Posterior vena cava (tissue), 2 donors: ENCODE measurements around the gene CNTD1. TPM values are rescaled to one million over a fixed set of nuclear protein-coding genes. Genes with fewer than 3 reads are reported as not detected.
"Not testable (repeated sequence)": the region's sequence is repeated elsewhere in the genome, so short reads cannot be mapped to it uniquely, and the experiment has no call there.

ENCODE experiments used
- DNase-seq: peaks from one replicate; pipeline ENCODE4 v3.0.0-alpha.2; 2020; ENCODE audit warnings: low spot score
- intact Hi-C, 2 donors: fragments of 100-400 bp; cut with DNase I; formaldehyde crosslinking; loops; one replicate each; pipeline versions ENCODE4 v1.14.1 to v1.14.2; 2022 to 2023
- long read RNA-seq, 2 donors: library from polyadenylated mRNA; unstranded; transcript quantifications; one replicate each; pipeline ENCODE4 v2.0.0, GENCODE V29; 2020 to 2021
- total RNA-seq, 2 donors: library from RNA; stranded (reverse); fragmentation: NEBNext Ultra II Directional; extraction: Animal tissue kit (Norgen Biotek cat#: 25700); gene quantifications; one replicate each; pipeline ENCODE4 v1.2.1, GENCODE V29; 2021
- donor health status: DM: yes; HTN: yes; CAD: no.
- donor health status: DM: yes; HTN: yes; CAD: no.

The CNTD1 gene
- total RNA-seq = under 1 TPM in 1 of 2 donors, not detected in 1; 0.95 TPM
- long read RNA-seq, donor 1 = 0 reads
- long read RNA-seq, donor 2 = 0 reads

GRCh38 chr17:42798383-42799380 is at the start of gene CNTD1, which contains the start of gene COA3:
Gene CNTD1 (plus strand): TSS chr17:42798861. CDS start chr17:42799068, 207 bp downstream.
Gene COA3 (minus strand): TSS chr17:42798704. CDS start chr17:42798681, 23 bp downstream.
- intact Hi-C loops = no loop called here
- peak; percentile 96 for DNase-seq

GRCh38 chr17:42748908-42749798 is 49.5 kb upstream of the CNTD1 start:
- intact Hi-C loops = no loop called here
- DNase-seq = peak; percentile 84

GRCh38 chr17:42750739-42751344 is 47.8 kb upstream of the CNTD1 start:
- peak; percentile 13 for DNase-seq
- intact Hi-C loops = no loop called here

GRCh38 chr17:42751628-42752027 is 47.0 kb upstream of the CNTD1 start:
- intact Hi-C loops = no loop called here
- peak; percentile 3 for DNase-seq

GRCh38 chr17:42754782-42755181 is 43.9 kb upstream of the CNTD1 start:
- intact Hi-C loops = no loop called here
- DNase-seq = peak; percentile 91

GRCh38 chr17:42759982-42760651 is 38.5 kb upstream of the CNTD1 start:
- peak; percentile 61 for DNase-seq
- intact Hi-C loops = loop anchor here (5.0 kb wide), 2 partner anchors 33 to 38 kb away; no protein-coding TSS in a partner anchor

GRCh38 chr17:42760652-42761581 is 37.7 kb upstream of the CNTD1 start, which contains the start of gene RAMP2:
Gene RAMP2 (plus strand): TSS chr17:42761227. CDS start chr17:42761262, 35 bp downstream.
- DNase-seq = peak; percentile 81
- intact Hi-C loops = loop anchor here (5.0 kb wide), 2 partner anchors 34 to 39 kb away; no protein-coding TSS in a partner anchor

GRCh38 chr17:42761638-42762037 is 37.0 kb upstream of the CNTD1 start:
- peak; percentile 61 for DNase-seq
- intact Hi-C loops = loop anchor here (5.0 kb wide), 2 partner anchors 34 to 39 kb away; no protein-coding TSS in a partner anchor

- DNase-seq = no peak
- intact Hi-C loops = no loop called here
These were observed 32.5 kb upstream of the CNTD1 start for GRCh38 chr17:42766124-42766523.

GRCh38 chr17:42767512-42767911 is 31.1 kb upstream of the CNTD1 start:
- DNase-seq = no peak
- intact Hi-C loops = no loop called here

- intact Hi-C loops, DNase-seq: not testable (repeated sequence)
These were observed 30.7 kb upstream of the CNTD1 start for GRCh38 chr17:42768006-42768405.

GRCh38 chr17:42769964-42770363 is 28.7 kb upstream of the CNTD1 start:
- intact Hi-C loops, DNase-seq: not testable (repeated sequence)

GRCh38 chr17:42772945-42773289 is 25.7 kb upstream of the CNTD1 start:
- DNase-seq = no peak
- intact Hi-C loops = no loop called here

GRCh38 chr17:42773290-42774035 is 25.2 kb upstream of the CNTD1 start, which contains the start of gene VPS25:
Gene VPS25 (plus strand): TSS chr17:42773449. CDS start chr17:42773476, 27 bp downstream.
- DNase-seq = peak; percentile 92
- intact Hi-C loops = no loop called here

GRCh38 chr17:42774066-42774745 is 24.5 kb upstream of the CNTD1 start:
- intact Hi-C loops = no loop called here
- no peak for DNase-seq

GRCh38 chr17:42775534-42776098 is 23.0 kb upstream of the CNTD1 start:
- intact Hi-C loops = no loop called here

More at GRCh38 chr17:42775534-42776098, 23.0 kb upstream of the CNTD1 start:
- no peak for DNase-seq
